RCC 7860 (cell line): Measurements from ENCODE around the gene EPN1.

Source experiments
- DNase-seq: peaks from one replicate; pipeline ENCODE4 v3.0.0-alpha.2; 2015; ENCODE audit warnings: low spot score
- FAIRE-seq: peaks from 2 replicates; lab custom pipeline; 2012; peaks lifted over from hg19 to GRCh38; lab: Jason Lieb, UNC

The EPN1 gene

GRCh38 chr19:55677572-55678028 is 2.6 kb downstream of the EPN1 start:
- FAIRE-seq, result no peak
- DNase-seq, result no peak

- DNase-seq (no peak), FAIRE-seq (no peak)
Measured at GRCh38 chr19:55678121-55678671, 3.2 kb downstream of the EPN1 start.

GRCh38 chr19:55679343-55680257 is 4.6 kb downstream of the EPN1 start:
- DNase-seq, result peak; percentile 17
- FAIRE-seq, result no peak

GRCh38 chr19:55680339-55681130 is 5.5 kb downstream of the EPN1 start:
- DNase-seq (no peak), FAIRE-seq (no peak)

- peak; percentile 30 for FAIRE-seq
Measured at GRCh38 chr19:55681131-55682092, 6.4 kb downstream of the EPN1 start.

GRCh38 chr19:55683449-55684261 is 8.6 kb downstream of the EPN1 start:
- FAIRE-seq (no peak), DNase-seq (no peak)

More at GRCh38 chr19:55681131-55682092, 6.4 kb downstream of the EPN1 start:
- DNase-seq, result no peak

GRCh38 chr19:55684946-55685681 is 10.1 kb downstream of the EPN1 start:
- FAIRE-seq (no peak), DNase-seq (no peak)

GRCh38 chr19:55685776-55686175 is 10.8 kb downstream of the EPN1 start:
- DNase-seq (no peak), FAIRE-seq (no peak)

GRCh38 chr19:55686311-55687050 is 11.5 kb downstream of the EPN1 start:
- FAIRE-seq, result no peak
- DNase-seq, result no peak

GRCh38 chr19:55687281-55688201 is 12.5 kb downstream of the EPN1 start:
- FAIRE-seq, result no peak
- no peak for DNase-seq

GRCh38 chr19:55688422-55689218 is 13.6 kb downstream of the EPN1 start:
- no peak for DNase-seq
- FAIRE-seq, result no peak

- DNase-seq (no peak), FAIRE-seq (no peak)
Measured at GRCh38 chr19:55689411-55690108, 14.5 kb downstream of the EPN1 start.

- DNase-seq, result peak; percentile 27
- FAIRE-seq, result no peak
Measured at GRCh38 chr19:55690109-55690768, 15.2 kb downstream of the EPN1 start.

GRCh38 chr19:55690769-55691545 is 15.9 kb downstream of the EPN1 start:
- DNase-seq (no peak), FAIRE-seq (no peak)
